Measurements from ENCODE around the gene LNP1.
"Not testable (repeated sequence)": the region's sequence is repeated elsewhere in the genome, so short reads cannot be mapped to it uniquely, and the experiment has no call there.

- not testable (repeated sequence) for TF ChIP-seq CTCF, POLR2A, POLR2AphosphoS5 (IDR thresholded peaks at IDR 0.05)
Measured at GRCh38 chr3:100351770-100352169, 49.6 kb upstream of the LNP1 start.
